Stimulated activated naive CD8-positive, alpha-beta T cell treated with anti-CD3 and anti-CD28 coated beads, Interleukin-15, Interleukin-2, amounts not matched to agents 100 U/mL and 50 U/mL, for 24 hours (primary cell): ENCODE measurements around the gene THBS2.
"Not testable (repeated sequence)": the region's sequence is repeated elsewhere in the genome, so short reads cannot be mapped to it uniquely, and the experiment has no call there.

Source experiments
- ATAC-seq: fragments of 150-1000 bp; cut with Tn5 transposase; one replicate; pipeline ENCODE4 v1.10.0; 2021
- DNase-seq: peaks from one replicate; pipeline ENCODE4 v3.0.0; 2021

THBS2 gene

DNA sequence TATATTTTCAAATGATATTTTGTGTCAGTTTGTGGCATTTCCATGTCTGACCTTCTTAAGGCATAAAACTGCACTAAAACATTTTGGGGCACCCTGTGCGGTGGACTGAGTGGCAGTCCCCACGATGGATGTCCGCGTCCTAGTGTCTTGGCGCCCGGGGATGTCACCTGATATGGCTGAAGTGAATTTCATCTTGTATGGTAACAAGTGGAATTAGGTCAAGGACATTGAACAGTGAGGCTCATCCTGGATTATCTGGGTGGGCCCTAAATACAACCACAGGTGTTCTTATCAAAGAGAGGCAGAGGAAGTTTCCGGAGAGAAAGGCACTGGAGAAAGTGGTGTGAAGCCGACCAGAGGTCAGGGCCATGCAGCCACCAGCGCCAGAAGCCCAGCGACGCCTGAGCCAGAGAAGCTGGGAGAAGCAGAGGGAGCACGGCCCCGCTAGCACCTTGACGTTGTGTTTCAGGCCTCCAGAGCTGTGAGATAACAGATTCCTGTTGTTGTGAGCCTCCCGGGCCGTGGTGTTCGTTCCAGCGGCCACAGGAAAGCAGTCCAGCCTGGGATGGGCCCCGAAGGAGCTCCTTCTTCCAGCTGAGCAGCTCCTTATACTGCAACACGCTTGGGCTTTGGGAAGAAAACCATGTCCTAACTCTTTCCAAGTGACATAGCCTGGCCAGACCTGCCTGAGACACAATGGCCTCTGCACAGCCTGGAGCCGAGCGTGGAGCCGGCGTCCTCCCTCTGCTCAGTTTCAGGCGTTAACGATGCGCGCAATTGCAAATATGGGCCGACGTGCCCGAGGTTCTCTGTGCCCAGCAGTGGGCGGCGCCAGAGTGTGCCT, 22.5 kb downstream of the THBS2 start:
- ATAC-seq (no peak), DNase-seq (no peak)

DNA sequence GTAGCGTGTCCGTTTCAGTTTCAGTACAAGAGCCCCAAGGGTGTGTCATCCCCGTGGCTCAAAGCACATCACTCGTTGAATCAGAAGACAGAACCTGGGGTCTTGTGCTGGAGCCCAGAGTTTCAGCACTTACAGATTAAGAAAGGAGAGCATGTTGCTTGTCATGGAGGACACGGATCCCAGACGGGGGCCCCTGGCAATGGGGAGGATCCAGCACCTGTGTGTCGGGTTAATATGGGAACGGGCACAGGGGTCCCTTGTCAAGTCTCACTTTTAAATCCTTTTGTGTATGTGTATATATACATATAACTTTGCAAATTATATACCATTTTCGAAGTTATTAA, 23.4 kb downstream of the THBS2 start:
- DNase-seq (no peak), ATAC-seq (no peak)

DNA sequence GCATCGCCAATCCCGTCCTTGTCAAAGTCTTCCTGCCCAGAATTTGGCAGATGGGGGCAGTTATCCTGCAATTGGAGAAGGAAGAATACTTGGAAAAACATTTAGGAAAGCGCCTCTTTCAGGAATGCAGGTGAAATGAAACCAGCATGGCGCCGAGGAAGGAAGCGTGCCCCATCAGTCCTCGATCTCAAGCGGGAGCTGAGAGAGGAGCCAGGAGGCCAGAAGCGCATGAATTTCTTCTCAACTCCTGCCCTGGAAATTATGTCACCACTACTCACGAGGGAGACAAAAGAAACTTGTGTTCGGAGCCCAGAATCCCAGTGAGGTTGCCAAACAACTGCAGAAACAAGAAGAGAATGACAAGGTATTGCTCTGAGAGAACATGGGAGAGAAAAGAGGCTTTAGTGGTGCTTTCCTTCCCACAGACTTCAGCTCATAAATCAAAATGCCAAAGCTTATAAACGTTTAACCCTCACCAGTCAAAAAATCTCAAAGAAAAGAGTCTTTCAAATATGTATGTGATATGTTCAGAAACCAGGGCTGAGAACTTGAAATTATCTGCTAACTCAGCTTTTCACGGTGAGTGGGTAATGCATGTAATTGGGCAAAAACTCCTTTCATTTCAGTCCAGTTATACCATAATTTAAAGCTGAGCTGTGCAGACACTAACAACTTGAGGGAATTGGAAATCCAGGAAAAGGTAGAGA, 23.9 kb downstream of the THBS2 start:
- no peak for ATAC-seq
- DNase-seq: no peak

DNA sequence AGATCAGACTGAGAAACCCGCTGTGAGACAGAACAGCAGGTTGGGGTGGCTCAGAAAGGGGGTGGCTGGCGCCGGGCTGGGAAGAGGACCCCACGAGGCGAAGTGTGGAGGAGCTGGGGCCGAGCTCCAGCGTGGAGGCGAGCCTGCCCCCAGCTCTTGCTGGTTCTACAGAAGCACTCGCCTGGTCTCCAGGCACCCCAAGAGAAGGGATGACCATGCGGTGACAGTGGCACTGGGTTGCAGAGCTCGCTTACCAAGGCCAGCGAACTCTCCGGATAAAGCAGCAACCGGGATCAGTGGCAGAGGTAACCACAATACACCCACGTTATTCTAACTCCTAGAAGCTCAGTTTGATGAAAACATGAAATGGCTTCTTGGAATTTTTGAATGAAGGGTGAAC, 26.5 kb downstream of the THBS2 start:
- ATAC-seq: no peak
- DNase-seq: no peak

DNA sequence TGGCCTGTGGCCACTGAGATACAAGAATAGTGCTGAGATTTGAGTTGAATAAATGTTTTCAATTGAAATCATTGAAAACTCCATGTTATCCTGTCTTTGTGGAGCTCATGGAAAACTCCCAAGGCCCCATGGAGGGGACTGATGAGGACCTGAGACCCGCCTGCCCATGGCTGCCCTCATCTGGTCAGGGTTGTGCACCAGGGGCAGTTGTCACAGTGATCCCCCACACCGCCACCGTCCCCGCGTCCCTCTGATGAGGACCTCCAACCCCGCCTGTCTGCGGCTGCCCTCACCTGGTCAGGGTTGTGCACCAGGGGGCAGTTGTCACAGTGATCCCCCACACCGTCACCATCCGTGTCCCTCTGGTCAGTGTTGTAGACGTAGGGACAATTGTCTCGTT, 27.8 kb downstream of the THBS2 start:
- ATAC-seq (no peak), DNase-seq (no peak)

DNA sequence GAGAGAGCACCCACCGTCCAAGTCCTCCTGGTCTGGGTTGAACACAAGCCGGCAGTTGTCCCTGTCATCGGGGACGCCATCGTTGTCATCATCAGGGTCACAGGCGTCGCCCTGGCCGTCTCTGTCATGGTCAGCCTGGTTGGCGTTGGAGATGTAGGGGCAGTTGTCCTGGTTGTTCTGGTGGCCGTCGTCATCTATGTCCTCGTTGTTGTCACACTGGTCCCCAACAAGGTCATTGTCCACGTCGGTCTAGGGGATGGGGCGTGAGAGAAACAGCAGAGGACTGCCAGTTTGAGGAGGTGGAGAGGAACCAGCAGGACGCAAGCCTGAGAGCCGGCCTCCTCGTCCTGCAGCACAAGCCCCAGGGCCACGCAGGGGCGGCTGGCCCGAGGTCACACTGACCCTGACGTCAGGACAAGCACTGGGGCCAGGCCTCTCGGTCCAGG, 28.5 kb downstream of the THBS2 start:
- ATAC-seq: no peak
- DNase-seq: no peak

DNA sequence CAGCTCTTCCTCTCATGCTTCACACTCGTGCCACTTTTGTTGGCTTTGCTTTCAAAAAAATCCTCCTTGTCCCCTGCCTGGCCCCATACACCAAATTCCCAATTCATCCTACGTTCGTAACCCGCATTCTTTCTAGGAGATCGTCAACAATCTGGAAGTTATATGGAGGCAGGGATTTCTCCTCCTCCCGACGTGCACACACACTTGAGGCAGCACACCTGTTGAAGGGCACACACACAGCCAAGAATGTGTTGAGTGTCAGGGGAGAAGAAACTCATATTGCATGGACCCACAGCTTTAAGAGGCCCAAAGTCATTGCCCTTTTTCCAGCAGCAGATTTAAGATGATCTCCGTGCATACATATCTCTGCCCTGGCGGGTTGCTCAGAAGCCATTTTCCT, 28.9 kb downstream of the THBS2 start:
- DNase-seq (no peak), ATAC-seq (no peak)

DNA sequence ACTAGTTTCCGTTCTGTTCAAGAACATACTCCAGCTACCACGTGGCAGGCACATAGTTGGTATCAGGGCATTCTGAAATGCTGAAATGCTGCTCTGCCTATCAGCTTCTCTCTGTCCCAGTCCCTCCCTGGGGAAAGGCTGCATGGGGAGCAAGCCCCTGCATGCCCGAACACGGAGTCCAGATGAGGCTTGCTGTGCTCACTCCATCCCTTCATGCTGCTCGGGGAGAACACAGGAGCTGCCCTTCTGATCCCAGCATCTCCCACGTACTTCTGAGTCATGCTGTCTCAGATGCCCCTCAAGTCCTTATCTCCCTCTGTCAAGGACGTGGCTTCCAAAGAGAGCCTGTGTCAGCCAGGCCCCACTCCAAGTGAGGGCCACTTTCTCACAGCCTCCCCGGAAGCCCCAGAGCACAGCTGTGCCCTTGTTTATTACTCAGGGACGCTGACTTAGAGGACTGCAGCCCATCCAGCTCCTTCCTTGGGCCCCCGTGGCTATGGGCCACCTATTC, 29.4 kb downstream of the THBS2 start:
- ATAC-seq (no peak), DNase-seq (no peak)

DNA sequence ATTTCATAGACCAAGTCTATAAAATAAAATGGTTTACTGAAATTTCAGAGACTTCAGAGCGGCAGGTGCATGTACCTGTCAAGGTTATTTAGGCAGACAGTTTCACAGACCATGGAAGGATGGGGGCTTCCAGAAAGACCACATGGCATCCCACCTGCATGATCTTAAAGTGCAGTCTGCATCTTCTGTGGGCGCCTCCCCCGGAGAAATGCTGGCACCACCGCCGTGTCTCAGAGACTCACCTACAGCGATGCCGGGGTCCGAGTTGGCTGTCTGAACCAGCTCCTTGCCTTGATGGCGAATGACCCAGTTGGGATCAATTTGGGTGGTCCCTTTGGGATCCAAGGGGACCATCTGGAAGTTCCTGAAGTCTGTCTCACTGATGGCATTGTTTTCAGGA, 30.6 kb downstream of the THBS2 start:
- DNase-seq: no peak
- no peak for ATAC-seq

DNA sequence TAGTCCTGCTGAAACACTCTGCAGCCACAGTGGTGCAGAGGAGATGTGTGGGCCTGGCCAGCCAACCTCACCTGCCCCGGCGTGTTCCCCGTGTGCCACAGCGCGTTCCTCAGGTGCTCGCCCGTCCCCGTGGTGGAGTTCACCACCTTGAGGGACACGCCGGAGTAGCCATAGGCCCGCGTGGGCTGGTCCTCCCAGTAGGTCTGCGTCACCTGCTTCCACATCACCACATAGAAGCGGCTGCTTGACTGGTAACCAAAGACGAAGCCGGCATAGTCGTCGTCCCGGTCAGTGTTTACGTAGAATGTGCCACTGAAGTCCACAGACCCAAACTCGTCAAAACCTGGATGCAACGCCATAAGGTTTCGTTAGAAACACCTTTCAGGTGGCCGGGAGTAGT, 31.5 kb downstream of the THBS2 start:
- no peak for ATAC-seq

DNA sequence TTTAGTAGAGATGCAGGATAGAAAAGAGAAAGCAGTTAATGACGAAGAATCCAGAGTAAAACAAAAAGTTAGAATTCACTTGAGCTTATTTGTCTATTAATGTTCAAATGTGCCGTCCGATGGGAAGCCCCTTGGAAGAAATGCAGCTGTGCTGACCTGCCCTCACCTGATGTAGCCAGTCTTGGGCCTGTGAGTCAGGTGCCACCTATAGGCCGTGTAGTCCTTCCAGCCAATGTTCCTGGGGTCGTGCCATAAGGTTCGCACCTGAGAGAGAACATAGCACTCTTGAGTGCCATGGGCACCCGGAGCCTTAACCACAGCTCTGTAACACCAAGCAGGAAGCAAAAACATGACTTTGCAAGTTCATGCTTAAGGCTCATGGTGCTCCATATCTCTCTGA, 32.4 kb downstream of the THBS2 start:
- DNase-seq (no peak), ATAC-seq (no peak)

More for the DNA sequence above, 31.5 kb downstream of the THBS2 start:
- no peak for DNase-seq

DNA sequence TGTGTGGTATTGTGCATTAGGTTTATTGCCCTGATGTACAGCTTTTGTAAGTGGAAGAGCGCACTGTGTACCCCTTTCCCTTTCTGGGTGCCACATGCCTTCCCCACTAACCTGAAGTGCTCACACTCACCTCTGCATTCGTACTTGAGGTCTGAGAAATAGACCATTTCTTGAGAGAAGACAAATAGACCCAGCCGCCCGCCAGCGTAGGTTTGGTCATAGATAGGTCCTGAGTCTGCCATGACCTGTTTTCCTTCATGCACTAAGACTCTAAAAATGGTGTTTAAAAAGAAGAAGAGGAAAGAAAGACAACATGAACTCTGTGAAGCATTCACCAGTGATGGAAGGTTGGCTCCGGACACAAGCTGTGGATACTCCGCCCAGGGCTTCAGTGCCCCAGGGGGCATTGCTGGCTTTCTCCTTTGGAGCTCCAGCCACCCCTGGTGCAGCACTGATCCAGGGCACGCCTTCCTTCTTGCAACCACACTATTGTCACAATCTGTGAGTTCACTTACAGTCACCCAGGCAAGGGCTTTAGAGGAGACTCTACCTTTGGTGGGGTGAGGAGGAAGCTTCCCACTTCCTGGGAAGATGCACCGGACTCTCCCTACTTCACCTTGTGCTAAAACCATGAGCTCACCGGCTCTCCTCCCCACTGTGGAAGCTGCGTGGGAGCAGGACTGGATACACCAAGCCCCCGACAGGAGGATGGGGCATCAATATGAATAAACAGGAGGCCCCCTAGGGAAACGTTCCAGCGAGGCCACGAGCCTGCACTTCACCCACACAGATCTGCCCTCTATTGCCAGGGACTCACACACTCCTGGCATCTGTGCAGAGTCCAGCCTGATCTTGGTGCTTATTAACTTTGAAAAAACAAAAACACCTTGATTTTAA, 33.3 kb downstream of the THBS2 start:
- DNase-seq (no peak), ATAC-seq (no peak)

DNA sequence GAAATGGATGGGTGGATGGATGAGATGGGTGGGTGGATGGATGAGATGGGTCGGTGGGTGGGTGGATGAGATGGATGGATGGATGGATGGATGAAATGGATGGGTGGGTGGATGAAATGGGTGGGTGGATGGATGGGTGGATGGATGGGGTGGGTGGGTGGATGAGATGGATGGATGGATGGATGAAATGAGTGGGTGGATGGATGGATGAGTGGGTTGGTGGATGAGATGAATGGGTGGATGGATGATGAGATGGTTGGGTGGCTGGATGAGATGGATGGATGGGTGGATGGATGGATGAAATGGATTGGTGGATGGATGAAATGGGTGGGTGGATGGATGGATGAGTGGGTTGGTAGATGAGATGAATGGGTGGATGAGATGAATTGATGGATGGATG, 35.7 kb downstream of the THBS2 start:
- no peak for ATAC-seq
- DNase-seq: no peak

DNA sequence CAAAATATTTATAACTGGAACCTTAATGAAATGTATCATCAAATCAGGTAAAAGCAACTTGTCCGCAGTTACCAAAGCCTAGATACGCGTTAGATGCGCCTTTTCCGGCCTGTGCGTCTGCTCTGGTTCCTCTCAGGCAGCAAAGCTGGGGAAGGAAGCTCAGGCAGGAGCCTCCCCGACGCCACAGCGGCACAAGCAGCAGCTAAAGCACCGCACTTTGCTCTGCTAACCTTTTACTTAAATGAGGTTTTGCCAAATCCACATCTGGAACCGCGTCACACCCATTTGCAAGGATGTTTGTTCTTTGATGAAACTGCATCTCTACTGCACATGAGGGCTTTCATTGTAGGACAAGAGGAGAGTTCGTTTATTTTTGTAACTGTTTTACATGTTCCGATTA, 36.8 kb downstream of the THBS2 start:
- DNase-seq (no peak), ATAC-seq (no peak)

DNA sequence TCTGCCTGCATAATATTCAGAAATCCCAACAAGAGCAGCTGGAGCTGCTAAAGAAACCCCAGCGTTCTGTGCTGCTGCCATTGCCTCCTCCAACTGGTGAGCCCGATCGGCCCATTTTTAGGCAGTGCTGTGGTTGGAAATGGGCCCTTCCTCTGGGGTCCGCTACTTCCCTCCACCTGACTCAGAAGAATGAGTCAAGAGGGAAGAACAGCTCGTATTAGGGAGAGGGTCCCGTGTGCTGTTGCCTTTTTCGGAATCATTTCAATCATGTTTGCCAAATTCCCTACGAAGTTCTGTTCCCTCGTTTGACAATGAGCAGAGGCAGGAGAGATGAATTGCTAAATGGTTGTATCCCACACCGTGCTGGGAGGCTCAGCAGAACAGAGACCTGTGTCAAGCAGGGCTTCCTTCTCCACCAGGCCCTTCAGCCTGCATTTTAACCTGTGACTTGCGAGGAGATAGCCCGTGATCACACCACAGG, 38.4 kb downstream of the THBS2 start:
- DNase-seq (no peak), ATAC-seq (no peak)

DNA sequence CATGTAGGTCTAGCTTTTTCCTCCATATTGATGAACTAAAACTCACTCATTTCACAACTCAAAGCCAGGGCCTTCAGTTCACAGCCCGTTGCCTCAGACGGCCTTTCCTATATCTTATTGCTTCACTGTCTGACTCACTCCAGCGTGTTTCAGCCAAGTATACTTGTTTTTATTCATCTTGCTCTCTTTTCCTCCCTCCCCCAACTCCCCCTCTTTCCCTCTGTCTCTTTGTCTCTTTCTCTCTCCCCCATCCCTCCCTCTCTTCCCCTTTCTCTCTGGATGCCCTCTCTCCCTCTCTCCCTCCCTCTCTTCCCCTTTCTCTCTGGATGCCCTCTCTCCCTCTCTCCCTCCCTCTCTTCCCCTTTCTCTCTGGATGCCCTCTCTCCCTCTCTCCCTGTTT, 38.9 kb downstream of the THBS2 start:
- ATAC-seq, DNase-seq: not testable (repeated sequence)

DNA sequence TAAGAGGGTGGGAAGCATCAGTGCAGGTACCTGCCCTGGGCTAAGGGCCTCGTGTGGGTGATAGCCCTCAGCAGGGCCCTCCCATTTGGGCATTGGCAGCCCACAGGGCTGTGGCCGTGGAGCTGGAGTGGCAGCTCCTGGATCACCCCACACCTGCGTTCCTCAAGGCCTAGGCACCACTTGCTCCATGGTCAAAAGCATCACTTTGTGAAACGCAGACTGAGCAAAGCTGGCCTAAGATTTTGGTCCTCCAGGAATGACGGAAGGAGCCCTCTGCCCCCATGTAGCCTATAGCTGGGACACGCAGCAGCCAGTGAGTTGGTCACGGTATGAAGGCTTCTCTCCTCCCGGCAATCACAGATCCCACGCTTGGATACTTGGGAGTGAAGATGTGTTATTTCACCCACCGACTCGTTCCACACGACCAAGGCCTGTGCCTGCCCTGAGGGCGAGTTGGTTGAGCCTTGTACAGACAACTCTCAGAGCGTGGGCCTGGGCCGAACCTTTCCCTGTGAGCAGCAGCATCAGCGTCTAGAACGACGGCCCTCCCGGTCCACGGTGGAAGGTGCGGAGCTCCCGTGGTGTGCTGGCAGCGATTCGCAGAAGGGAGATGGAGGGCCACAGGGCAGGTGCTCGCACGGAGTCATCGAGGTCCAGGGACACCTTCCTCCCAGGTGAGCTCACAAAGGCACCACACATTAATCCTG, 39.7 kb downstream of the THBS2 start:
- DNase-seq: no peak
- no peak for ATAC-seq

DNA sequence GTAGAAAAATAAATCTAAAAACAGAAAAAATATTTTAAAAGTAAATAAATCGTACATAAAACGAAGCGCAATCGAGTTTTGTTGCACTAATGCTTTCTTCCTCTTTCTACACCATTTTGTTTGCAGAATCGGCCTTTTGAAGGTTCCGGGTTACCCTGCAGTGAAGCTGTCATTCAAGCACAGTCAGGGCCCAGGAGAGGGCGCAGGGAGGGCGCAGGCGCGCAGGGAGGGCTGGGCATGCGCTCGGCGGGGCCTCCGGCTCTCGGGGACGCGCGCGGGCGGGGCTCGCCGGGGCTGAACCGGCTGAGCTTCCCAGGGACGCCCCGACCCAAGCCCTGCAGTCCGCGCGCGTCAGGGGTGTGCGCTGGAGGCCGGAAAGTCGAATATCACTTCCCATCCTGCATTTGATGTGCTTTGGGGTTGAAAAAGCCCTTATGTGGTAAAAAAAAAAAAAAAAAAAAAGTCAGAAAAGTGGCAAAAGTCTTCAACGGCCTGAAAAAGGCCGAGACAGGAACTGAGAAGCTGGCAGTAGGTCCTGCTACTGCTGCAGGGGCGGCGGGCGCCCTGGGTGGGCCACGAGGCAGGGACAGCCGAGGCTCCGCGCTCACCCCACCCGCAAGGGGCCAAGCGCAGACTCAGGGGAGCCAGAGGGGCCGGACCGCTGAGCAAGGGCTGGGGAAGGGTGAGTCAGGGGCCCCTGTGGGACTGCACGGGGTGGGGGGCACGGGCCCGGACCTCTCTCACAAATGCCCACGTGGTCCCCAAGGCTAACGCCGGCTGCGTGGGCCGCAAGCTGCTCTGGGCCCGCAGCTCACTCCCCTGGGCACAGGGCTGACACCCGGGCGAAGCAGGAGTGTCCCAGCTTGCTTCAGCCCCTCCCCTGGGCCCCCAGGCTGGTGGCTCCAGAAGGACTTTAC, 40.5 kb downstream of the THBS2 start:
- peak; percentile 91 for DNase-seq
- peak; percentile 100 for ATAC-seq

DNA sequence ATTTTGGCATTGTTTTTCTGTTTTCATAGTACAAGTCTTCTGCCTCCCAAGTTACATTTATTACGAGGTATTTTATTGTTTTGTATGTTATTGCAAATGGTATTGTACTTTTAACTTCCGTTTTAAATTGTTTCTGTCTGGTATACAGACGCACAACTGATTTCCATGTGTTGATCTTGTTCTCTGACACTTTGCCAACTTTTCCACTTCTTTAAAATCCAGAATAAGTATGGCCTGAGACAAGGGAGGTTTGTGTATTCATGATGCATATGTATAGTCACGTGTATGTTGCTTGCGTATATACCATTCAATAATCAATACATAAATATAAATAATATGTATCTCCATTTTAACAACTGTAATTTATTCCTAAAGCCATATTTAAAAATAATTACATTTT, 41.2 kb downstream of the THBS2 start:
- ATAC-seq: no peak
- no peak for DNase-seq

DNA sequence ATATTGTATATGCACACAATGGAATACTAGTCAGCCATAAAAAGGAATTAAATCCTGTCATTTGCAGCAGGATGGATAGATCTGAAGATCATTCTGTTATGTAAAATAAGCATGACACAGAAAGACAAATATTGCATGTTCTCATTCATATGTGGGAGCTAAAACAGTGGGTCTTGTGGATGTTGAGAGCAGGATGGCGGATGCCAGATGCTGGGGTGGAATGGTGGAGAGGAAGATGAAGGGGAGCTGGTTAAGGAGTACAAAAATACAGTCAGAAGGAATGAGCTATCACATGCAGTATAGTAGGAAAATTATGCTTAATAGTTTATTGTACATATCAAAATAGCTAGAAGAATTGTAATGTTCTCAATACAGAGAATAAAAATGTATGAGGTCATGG, 41.8 kb downstream of the THBS2 start:
- DNase-seq (no peak), ATAC-seq (no peak)

DNA sequence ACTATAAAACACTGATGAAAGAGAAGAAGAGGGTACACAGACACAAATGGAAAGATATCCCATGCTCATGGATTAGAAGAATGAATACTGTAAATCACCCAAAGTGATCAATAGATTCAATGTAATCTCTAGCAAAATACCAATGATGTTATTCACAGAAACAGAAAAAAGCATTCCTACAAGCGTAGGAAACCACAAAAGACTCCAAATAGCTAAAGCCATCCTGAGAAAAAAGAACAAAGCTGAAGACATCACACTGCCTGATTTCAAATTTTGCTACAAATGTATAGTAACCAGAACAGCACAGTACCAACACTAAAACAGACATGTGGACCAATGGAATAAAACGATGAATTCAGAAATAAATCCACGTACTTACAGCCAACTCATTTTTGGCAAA, 43.0 kb downstream of the THBS2 start:
- DNase-seq: no peak
- no peak for ATAC-seq
